ENCODE results near the gene TMEM30B.

- TF ChIP-seq SIN3A (IDR thresholded peaks at IDR 0.05; ENCODE audit: borderline replicate concordance, low read depth, low read length) (no peak), RAD21 (IDR thresholded peaks at IDR 0.05; ENCODE audit: low read length) (no peak), CTCF (IDR thresholded peaks at IDR 0.05) (no peak), EP300 (IDR thresholded peaks at IDR 0.05; ENCODE audit: borderline replicate concordance in 1 of 2, low read depth in 1 of 2, low read length in 1 of 2) (peak in 1 of 2 experiments; percentile 88; a peak in 2 of 4 replicates), POLR2AphosphoS5 (IDR thresholded peaks at IDR 0.05; ENCODE audit: low read depth, low read length) (no peak), EZH2phosphoT487 (IDR thresholded peaks at IDR 0.05; ENCODE audit: borderline replicate concordance, low read depth) (no peak), RFX5 (IDR thresholded peaks at IDR 0.05; ENCODE audit: low read length) (no peak), IRF3 (IDR thresholded peaks at IDR 0.05; ENCODE audit: low read depth, low read length) (no peak), TEAD4 (IDR thresholded peaks at IDR 0.05; ENCODE audit: borderline replicate concordance, insufficient read depth) (peak; percentile 63; the same call in 1 of the 2 replicates), PBX3 (IDR thresholded peaks at IDR 0.05) (peak; percentile 86), USF1 (IDR thresholded peaks at IDR 0.05; ENCODE audit: borderline replicate concordance, low read depth) (no peak), MEF2A (IDR thresholded peaks at IDR 0.05; ENCODE audit: borderline replicate concordance, low read depth) (no peak), MAX (IDR thresholded peaks at IDR 0.05; ENCODE audit: low read depth) (no peak), GABPA (IDR thresholded peaks at IDR 0.05; ENCODE audit: low read depth) (no peak)
Measured at GRCh38 chr14:61268812-61269211, 12.3 kb downstream of the TMEM30B start.

Data from SK-N-SH (cell line).